Effector CD8-positive, alpha-beta T cell (primary cell): Measurements from ENCODE around the gene NTF3.

Source experiments
- DNase-seq: peaks from one replicate; lab custom pipeline; 2025; lab: John Stamatoyannopoulos, UW

NTF3 gene

GRCh38 chr12:5511256-5511643, 79.3 kb downstream of the NTF3 start:
- DNase-seq = no peak

GRCh38 chr12:5511644-5512600, 80.0 kb downstream of the NTF3 start:
- no peak for DNase-seq

- no peak for DNase-seq
Measured at GRCh38 chr12:5512601-5512970, 80.7 kb downstream of the NTF3 start.

DNA sequence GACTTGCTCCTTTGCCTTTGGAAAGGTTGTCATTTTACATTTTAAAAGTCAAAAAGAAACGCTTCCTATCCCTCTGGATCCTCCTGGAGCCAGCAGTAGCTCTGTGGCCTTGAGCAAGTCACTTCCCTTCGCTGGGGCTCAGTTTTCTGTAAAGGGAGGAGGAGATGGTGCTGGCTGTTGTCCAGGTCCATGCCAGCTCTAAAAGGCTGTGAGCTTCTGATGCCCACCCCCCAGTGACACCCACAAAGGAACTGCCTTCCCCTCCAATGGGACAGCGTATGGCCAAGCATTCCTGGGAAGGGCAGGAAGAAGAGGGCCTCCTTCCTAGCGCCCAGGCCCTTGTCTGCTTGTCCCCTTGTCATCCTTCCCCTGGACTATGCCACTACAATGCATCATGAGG, 81.5 kb downstream of the NTF3 start:
- no peak for DNase-seq

GRCh38 chr12:5514016-5514415, 82.1 kb downstream of the NTF3 start:
- no peak for DNase-seq

DNA sequence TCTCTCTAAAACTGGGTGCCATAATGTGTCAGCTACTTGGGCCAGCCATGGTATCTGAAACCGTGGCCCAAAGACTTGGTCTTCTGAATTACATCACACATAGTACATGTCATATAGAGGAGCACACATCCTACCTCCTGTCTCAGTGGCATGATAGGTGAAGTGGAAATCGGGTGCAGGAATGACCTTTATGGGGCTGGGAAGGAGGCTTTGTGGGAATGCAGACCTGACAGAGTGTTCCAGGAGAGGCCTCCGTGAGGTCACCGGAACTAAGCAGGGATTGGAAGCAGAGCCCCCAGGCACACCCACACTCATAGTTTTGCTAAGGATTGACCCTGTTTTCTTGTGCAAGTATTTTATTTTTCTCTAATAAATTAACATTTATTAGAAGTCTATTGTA, 82.6 kb downstream of the NTF3 start:
- no peak for DNase-seq

GRCh38 chr12:5515458-5515857, 83.5 kb downstream of the NTF3 start:
- no peak for DNase-seq

DNA sequence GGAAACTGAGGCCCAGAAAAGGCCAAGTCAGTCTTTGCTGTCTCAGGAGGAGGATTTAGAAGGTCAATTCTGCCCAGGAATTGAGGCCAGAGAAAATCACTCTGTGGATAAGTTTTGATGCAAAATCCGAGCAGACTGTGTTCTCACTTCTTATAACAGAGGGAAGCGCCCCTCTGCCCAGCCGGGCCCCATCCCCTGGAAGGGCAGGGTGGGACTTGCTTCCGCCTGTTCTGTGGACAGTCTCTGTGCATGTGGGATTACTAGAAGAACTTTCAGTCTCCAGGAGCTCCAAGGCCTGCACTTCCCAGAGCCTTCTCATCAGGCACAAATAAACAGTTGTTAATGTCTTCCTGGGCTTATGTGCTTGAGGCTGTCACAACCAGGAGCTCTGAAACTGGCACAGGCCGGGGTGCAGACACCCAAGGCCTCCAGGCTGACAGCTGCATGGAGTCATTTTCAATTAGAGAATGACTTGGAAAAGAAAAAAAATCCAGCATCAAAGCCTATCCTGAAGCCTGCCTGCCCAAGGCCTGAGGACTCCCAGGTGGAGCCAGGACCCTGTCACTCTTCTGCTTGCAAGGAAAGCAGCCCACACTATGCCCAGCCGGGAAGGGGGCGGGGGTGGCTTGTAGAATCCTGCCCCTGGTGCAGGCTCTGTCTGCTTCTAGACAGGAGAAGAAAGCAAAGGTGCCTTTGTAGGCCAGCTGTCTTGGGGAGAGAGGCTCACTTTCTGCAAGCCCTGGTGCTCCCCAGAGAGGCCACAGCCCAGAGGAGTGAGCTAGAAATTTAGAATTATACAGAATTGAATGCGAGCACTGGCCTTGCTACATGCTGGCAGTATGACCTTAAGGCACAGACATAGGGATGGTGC, 84.7 kb downstream of the NTF3 start:
- DNase-seq = no peak

- DNase-seq = no peak
Measured at GRCh38 chr12:5518584-5519365, 86.9 kb downstream of the NTF3 start.

GRCh38 chr12:5520037-5520436, 88.1 kb downstream of the NTF3 start:
- no peak for DNase-seq

- DNase-seq = no peak
Measured at GRCh38 chr12:5520831-5521230, 88.9 kb downstream of the NTF3 start.

- DNase-seq = no peak
Measured at GRCh38 chr12:5521456-5522325, 89.8 kb downstream of the NTF3 start.

DNA sequence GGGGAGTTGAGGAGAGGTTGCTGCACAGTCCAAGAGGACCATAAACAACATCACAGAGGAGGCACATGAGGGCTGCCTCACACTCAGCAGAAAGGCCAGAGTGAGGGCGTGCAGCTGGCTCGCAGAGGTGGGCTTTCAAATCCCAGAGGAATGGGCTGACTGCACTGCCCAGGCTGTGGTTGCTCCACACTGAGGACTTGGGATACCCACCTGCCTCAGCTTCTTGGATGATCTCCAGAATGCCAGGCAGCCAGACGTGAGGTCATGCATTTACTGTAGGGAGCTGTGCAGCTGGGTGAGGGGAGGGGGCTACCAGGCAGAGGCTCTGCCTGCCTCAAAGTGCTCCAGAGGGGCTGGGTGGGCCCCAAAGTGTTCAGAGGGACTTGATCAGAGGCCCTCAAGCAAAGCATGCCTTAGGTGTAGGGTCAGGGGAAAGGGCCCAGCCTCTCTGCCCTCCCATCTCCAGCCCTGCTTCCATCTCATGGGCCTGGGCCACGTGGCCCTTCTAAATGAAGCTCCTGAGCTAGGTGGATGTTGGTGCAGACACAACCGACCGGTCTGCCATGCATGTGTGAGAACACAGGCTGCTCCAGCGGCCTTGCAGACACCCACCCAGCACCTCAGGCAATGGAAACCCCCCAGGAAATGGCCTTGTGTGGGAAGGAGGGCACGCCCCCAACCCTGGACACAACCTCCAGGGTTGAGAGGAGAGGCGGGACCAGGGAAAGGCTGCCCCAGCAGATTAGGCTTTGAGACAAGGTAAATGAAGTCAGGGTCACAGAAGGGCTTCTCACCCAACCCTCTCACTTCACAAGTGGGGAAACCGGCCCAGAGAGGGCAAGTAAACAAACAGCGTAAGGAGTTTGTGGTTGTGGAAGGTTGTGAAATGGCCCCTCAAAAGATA, 90.8 kb downstream of the NTF3 start:
- DNase-seq = no peak

- DNase-seq = no peak
Measured at GRCh38 chr12:5523396-5524115, 91.6 kb downstream of the NTF3 start.

DNA sequence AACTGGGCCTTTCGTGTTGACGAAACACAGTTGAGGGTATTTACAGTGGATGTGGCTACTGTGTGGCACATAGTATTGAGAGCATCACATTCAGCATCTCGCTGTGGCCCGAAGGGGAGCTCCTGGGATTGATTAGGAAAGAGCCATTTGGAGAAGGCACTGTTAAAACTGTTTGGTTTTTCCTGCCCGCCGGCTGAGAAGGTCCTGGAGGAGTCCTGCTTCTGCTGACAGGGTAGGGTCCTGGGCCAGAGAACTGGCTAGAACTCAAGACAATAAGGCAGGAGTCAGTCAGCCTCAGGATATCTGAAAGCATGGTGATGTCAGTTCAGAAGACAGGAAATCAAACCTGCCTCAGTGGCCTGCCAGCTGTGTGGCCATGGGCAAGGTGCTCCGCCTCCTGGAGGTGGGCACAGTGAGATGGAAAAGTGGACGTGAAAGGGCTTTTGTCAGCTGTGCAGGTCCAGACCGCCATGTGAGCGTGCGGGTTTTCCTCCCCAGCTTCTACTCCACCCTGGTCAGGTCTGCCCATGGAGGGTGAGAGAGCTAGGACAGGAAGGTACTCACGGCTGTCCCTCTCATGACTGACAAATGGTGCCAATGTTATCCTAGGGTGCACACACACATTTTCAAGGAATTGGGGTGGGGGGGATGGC, 92.3 kb downstream of the NTF3 start:
- DNase-seq = no peak

DNA sequence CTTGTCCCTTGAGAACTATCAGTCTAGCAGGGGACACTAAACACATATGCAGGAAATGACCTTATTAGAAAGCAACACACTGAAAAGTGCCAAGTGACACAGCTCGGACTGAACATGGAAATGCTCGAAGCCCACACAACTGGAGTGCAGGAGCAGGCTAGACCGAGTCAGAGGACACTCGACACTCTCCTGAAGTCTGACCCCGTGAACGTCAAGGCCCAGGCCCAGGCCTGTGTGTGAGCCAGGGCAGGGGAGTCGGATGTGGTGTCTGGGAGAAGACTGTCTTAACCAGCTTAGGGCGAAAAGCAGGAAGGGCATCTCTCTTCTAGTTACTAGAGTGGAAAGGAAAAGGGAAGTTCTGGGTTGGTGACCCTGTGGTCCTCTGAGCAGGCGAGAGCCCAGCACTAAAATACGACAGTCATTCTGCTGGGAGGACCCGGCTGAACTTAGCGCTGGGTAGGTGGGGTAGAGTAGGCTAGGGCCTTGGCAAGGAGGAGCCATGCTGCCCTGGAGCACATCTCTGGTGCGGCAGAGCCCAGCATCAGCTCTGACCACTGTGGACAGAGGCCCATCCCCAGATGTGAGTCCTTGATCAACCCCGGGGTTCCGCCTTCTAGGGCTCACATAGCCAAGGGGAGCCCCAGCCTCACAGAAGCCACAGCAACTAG, 93.0 kb downstream of the NTF3 start:
- no peak for DNase-seq

GRCh38 chr12:5525783-5526367, 94.0 kb downstream of the NTF3 start:
- no peak for DNase-seq

DNA sequence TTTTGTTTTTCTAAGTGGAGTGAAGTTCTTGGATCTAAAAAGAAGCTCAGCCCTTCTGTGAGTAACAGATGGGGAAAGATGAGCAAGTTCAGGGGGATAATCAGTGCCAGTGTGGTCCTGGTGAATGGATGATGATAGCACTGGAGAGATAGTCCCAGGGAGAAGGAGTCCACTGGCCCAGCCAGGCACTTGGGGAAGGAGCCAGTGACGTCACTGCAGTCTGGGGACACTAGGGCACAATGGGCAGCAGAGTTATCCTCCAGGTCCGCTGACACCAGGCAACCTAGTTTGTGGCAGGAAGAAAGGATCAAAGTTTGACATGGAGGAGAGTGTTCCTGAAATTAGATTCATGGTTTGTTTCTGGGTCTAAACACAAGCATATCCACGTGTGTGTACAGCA, 101.5 kb downstream of the NTF3 start:
- no peak for DNase-seq
